Measurements from ENCODE around the gene GRM5.
"Not testable (repeated sequence)": the region's sequence is repeated elsewhere in the genome, so short reads cannot be mapped to it uniquely, and the experiment has no call there.

Gene GRM5

GRCh38 chr11:89065651-89066201, at the start of gene GRM5:
GRM5 (minus strand) TSS chr11:89065982; CDS start chr11:89047872, 18,110 bp downstream.
- not testable (repeated sequence) for DNase-seq (ENCODE audit: low read depth); H3K4me3 ChIP-seq (ENCODE audit: low read depth, low read length)

- H3K4me3 ChIP-seq (ENCODE audit: low read depth, low read length); DNase-seq (ENCODE audit: low read depth): not testable (repeated sequence)
- TF ChIP-seq CTCF (IDR thresholded peaks at IDR 0.05; ENCODE audit: low read depth, low read length, missing control alignments) = peak; percentile 68
Measured at GRCh38 chr11:89097956-89098355, 32.2 kb upstream of the GRM5 start.

GRCh38 chr11:89093806-89094205, 28.0 kb upstream of the GRM5 start:
- DNase-seq (ENCODE audit: low read depth); H3K4me3 ChIP-seq (ENCODE audit: low read depth, low read length): not testable (repeated sequence)

- H3K4me3 ChIP-seq (ENCODE audit: low read depth, low read length); DNase-seq (ENCODE audit: low read depth): not testable (repeated sequence)
Measured at GRCh38 chr11:89084951-89085350, 19.2 kb upstream of the GRM5 start.

- DNase-seq (ENCODE audit: low read depth); H3K4me3 ChIP-seq (ENCODE audit: low read depth, low read length): not testable (repeated sequence)
Measured at GRCh38 chr11:89070911-89071310, 5.1 kb upstream of the GRM5 start.

- no peak for TF ChIP-seq CTCF (IDR thresholded peaks at IDR 0.05; ENCODE audit: low read depth, low read length, missing control alignments)
- no peak overlapping the region for H3K4me3 ChIP-seq (ENCODE audit: low read depth, low read length)
- no peak for DNase-seq (ENCODE audit: low read depth)
Measured at GRCh38 chr11:89067264-89067663, 1.5 kb upstream of the GRM5 start.

GRCh38 chr11:89065066-89065465, 716 bp downstream of the GRM5 start:
- no peak for TF ChIP-seq CTCF (IDR thresholded peaks at IDR 0.05; ENCODE audit: low read depth, low read length, missing control alignments)
- no peak for DNase-seq (ENCODE audit: low read depth)
- H3K4me3 ChIP-seq (ENCODE audit: low read depth, low read length) = no peak overlapping the region

GRCh38 chr11:89063481-89063951, 2.3 kb downstream of the GRM5 start:
- not testable (repeated sequence) for DNase-seq (ENCODE audit: low read depth); H3K4me3 ChIP-seq (ENCODE audit: low read depth, low read length)

GRCh38 chr11:89062771-89063298, 2.9 kb downstream of the GRM5 start:
- DNase-seq (ENCODE audit: low read depth); H3K4me3 ChIP-seq (ENCODE audit: low read depth, low read length): not testable (repeated sequence)

- DNase-seq (ENCODE audit: low read depth) = not testable (repeated sequence)
Measured at GRCh38 chr11:89061839-89062238, 3.9 kb downstream of the GRM5 start.

GRCh38 chr11:89057406-89057805, 8.4 kb downstream of the GRM5 start:
- not testable (repeated sequence) for H3K4me3 ChIP-seq (ENCODE audit: low read depth, low read length); DNase-seq (ENCODE audit: low read depth)

More at GRCh38 chr11:89061839-89062238, 3.9 kb downstream of the GRM5 start:
- H3K4me3 ChIP-seq (ENCODE audit: low read depth, low read length) = not testable (repeated sequence)

Data from GM12864 (cell line).